Measurements from ENCODE around the gene PSD. TPM values are rescaled to one million over a fixed set of nuclear protein-coding genes. Genes with fewer than 3 reads are reported as not detected.
A peak's percentile ranks its signal among the peaks of the same experiment; 100 is the strongest.

The PSD gene
- total and polyA plus RNA-seq, 9 of the 15 experiments (the other 6 are each of a cell fraction or from before 2014, with no cell fraction given), result 0.11 to 1.7 (median 0.54) TPM; not detected in 2

DNA sequence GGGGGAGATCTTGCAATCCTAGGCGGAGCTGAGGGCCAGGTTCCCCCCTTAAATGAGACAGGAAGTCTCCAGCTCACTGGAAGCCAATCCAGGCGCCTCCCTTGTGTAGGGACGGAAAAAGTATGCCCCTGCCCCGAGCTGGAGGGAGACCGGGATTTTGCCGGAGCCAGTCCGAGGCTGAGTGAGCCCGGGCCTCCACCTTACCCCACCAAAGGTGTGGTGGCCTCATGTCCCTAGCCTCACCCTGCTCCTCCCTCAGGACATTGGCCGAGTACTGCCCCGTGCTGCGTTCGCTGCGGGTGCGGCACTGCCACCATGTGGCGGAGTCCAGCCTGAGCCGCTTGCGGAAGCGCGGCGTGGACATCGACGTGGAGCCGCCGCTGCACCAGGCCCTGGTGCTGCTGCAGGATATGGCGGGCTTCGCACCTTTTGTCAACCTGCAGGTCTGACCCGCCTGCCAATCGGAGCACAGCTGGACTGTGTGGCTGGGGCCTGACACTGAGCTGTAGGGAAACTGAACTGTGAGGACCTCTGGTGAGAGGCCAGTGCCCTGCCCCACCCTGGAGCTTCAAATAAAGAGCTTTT, 4.1 kb upstream of the PSD start (continued):
- TF ChIP-seq, protein P1, sequence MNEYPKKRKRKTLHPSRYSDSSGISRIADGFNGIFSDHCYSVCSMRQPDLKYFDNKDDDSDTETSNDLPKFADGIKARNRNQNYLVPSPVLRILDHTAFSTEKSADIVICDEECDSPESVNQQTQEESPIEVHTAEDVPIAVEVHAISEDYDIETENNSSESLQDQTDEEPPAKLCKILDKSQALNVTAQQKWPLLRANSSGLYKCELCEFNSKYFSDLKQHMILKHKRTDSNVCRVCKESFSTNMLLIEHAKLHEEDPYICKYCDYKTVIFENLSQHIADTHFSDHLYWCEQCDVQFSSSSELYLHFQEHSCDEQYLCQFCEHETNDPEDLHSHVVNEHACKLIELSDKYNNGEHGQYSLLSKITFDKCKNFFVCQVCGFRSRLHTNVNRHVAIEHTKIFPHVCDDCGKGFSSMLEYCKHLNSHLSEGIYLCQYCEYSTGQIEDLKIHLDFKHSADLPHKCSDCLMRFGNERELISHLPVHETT (CRISPR knock-in tag; conservative IDR thresholded peaks at IDR 0.05 in 1 of 2, IDR thresholded peaks at IDR 0.05 in 1 of 2), result peak in 1 of 2 experiments; percentile 48; a peak in 1 of 4 replicates
- TF ChIP-seq, protein P2, sequence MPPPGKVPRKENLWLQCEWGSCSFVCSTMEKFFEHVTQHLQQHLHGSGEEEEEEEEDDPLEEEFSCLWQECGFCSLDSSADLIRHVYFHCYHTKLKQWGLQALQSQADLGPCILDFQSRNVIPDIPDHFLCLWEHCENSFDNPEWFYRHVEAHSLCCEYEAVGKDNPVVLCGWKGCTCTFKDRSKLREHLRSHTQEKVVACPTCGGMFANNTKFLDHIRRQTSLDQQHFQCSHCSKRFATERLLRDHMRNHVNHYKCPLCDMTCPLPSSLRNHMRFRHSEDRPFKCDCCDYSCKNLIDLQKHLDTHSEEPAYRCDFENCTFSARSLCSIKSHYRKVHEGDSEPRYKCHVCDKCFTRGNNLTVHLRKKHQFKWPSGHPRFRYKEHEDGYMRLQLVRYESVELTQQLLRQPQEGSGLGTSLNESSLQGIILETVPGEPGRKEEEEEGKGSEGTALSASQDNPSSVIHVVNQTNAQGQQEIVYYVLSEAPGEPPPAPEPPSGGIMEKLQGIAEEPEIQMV (tag; conservative IDR thresholded peaks at IDR 0.05; ENCODE audit: low read depth), result no peak
- TF ChIP-seq NCOA6 (IDR thresholded peaks at IDR 0.05) (no peak), NCOA4 (IDR thresholded peaks at IDR 0.05; ENCODE audit: partially characterized antibody) (no peak), GABPB2 (CRISPR knock-in tag; conservative IDR thresholded peaks at IDR 0.05) (no peak), SMAD2 (IDR thresholded peaks at IDR 0.05; ENCODE audit: low read depth, low read length) (no peak), THRAP3 (IDR thresholded peaks at IDR 0.05; ENCODE audit: borderline replicate concordance) (no peak), PHB2 (IDR thresholded peaks at IDR 0.05; ENCODE audit: low read depth) (no peak), NR3C1 (CRISPR knock-in tag; IDR thresholded peaks at IDR 0.05) (no peak), FOSL1 (tag; conservative IDR thresholded peaks at IDR 0.05) (no peak), GTF2F1 (IDR thresholded peaks at IDR 0.05; ENCODE audit: low read depth, low read length) (no peak), SIX5 (IDR thresholded peaks at IDR 0.05; ENCODE audit: borderline replicate concordance in 1 of 2, insufficient read depth in 1 of 2, low read depth in 1 of 2, low read length in 2 of 2) (no peak)
- TF ChIP-seq, protein P3, sequence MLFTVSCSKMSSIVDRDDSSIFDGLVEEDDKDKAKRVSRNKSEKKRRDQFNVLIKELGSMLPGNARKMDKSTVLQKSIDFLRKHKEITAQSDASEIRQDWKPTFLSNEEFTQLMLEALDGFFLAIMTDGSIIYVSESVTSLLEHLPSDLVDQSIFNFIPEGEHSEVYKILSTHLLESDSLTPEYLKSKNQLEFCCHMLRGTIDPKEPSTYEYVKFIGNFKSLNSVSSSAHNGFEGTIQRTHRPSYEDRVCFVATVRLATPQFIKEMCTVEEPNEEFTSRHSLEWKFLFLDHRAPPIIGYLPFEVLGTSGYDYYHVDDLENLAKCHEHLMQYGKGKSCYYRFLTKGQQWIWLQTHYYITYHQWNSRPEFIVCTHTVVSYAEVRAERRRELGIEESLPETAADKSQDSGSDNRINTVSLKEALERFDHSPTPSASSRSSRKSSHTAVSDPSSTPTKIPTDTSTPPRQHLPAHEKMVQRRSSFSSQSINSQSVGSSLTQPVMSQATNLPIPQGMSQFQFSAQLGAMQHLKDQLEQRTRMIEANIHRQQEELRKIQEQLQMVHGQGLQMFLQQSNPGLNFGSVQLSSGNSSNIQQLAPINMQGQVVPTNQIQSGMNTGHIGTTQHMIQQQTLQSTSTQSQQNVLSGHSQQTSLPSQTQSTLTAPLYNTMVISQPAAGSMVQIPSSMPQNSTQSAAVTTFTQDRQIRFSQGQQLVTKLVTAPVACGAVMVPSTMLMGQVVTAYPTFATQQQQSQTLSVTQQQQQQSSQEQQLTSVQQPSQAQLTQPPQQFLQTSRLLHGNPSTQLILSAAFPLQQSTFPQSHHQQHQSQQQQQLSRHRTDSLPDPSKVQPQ (CRISPR knock-in tag; IDR thresholded peaks at IDR 0.05; ENCODE audit: borderline replicate concordance), result no peak
- TF ChIP-seq, protein P4, sequence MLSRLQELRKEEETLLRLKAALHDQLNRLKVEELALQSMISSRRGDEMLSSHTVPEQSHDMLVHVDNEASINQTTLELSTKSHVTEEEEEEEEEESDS (CRISPR knock-in tag; IDR thresholded peaks at IDR 0.05), result no peak
- TF ChIP-seq, protein P5, sequence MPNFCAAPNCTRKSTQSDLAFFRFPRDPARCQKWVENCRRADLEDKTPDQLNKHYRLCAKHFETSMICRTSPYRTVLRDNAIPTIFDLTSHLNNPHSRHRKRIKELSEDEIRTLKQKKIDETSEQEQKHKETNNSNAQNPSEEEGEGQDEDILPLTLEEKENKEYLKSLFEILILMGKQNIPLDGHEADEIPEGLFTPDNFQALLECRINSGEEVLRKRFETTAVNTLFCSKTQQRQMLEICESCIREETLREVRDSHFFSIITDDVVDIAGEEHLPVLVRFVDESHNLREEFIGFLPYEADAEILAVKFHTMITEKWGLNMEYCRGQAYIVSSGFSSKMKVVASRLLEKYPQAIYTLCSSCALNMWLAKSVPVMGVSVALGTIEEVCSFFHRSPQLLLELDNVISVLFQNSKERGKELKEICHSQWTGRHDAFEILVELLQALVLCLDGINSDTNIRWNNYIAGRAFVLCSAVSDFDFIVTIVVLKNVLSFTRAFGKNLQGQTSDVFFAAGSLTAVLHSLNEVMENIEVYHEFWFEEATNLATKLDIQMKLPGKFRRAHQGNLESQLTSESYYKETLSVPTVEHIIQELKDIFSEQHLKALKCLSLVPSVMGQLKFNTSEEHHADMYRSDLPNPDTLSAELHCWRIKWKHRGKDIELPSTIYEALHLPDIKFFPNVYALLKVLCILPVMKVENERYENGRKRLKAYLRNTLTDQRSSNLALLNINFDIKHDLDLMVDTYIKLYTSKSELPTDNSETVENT (CRISPR knock-in tag; IDR thresholded peaks at IDR 0.05), result peak; percentile 26; the same call in 1 of the 2 replicates
- TF ChIP-seq, protein P6, sequence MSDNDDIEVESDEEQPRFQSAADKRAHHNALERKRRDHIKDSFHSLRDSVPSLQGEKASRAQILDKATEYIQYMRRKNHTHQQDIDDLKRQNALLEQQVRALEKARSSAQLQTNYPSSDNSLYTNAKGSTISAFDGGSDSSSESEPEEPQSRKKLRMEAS (CRISPR knock-in tag; IDR thresholded peaks at IDR 0.05), result peak; percentile 97
- TF ChIP-seq, protein P7, sequence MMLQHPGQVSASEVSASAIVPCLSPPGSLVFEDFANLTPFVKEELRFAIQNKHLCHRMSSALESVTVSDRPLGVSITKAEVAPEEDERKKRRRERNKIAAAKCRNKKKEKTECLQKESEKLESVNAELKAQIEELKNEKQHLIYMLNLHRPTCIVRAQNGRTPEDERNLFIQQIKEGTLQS (IDR thresholded peaks at IDR 0.05), result no peak
- TF ChIP-seq, protein P7 (CRISPR knock-in tag; conservative IDR thresholded peaks at IDR 0.05), result no peak
